WI38 (cell line): ENCODE measurements around the gene CFAP97D1.

ENCODE experiments used
- H3K4me3 ChIP-seq: 2 replicates; pipeline ENCODE4 v1.5.1; 2011; ENCODE audit warnings: low read depth, mild to moderate bottlenecking, control low read depth, low read length
- TF ChIP-seq, protein P1 (sequence below): IDR thresholded peaks from 2 replicates; pipeline ENCODE4 v1.5.1; 2012; ENCODE audit warnings: low read depth, mild to moderate bottlenecking, control low read depth, low read length

Gene CFAP97D1

GRCh38 chr17:43757171-43757660, 23.0 kb upstream of the CFAP97D1 start:
- TF ChIP-seq, protein P1, sequence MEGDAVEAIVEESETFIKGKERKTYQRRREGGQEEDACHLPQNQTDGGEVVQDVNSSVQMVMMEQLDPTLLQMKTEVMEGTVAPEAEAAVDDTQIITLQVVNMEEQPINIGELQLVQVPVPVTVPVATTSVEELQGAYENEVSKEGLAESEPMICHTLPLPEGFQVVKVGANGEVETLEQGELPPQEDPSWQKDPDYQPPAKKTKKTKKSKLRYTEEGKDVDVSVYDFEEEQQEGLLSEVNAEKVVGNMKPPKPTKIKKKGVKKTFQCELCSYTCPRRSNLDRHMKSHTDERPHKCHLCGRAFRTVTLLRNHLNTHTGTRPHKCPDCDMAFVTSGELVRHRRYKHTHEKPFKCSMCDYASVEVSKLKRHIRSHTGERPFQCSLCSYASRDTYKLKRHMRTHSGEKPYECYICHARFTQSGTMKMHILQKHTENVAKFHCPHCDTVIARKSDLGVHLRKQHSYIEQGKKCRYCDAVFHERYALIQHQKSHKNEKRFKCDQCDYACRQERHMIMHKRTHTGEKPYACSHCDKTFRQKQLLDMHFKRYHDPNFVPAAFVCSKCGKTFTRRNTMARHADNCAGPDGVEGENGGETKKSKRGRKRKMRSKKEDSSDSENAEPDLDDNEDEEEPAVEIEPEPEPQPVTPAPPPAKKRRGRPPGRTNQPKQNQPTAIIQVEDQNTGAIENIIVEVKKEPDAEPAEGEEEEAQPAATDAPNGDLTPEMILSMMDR: no peak
- H3K4me3 ChIP-seq: no peak overlapping the region

DNA sequence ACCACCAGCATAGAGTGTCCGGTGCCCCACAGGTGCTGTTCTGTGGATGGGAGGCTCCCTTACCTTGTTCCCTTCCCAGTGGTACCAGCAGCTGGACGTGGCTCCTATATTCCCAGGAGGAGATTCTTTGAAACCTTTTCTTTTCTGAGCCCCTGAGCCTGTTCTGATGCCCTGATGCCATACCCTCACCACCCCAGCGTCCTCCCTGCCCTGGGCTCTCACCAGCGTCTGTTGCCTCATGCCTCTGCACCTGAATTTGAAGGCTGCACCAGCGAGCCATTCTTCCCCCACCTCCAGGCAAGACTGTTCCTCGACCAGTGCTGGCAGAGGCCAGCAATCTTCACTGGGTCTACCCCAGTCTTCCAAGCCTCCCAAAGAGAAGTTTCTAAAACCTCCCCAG, 22.1 kb upstream of the CFAP97D1 start:
- no peak overlapping the region for H3K4me3 ChIP-seq
- TF ChIP-seq, protein P1: no peak

DNA sequence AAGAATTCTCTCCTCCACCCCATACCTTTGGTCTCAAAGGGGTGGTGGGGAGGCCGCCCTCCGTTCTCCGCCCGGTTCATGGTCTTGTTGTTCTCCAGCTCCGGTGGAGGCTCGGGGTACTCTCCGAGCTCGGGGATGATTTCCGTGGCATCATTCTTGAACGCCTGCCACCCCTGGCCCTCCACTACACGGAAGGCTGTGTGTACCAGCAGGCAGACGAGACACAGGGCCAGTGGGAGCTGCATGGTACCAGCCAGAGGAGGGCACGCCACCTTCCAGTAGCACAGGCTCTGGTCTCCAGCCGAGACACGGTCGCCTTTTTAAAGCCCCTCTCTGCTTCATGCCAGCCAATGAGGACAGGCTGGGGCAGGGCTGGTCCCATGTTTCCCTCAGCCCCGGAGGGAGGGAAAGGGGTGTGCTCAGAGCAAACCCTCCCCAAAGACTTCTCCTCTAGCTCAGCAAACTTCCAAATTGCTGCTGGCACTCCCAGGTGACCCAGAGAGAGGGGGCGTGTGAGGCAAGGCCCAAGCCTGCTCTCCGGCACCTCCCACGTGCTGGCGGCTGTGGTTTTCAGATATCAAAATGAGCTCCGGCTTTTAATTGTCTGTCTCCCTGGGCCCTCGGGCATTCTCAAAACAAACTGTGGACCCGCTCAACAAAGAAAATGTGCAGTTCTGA, 21.6 kb upstream of the CFAP97D1 start, which contains the start of gene SOST:
TSS of gene SOST (minus strand) at position 295 of the 678 bp plus-strand sequence. CDS start at position 245, 50 bp downstream.
- no peak within 1 kb of the TSS for H3K4me3 ChIP-seq
- TF ChIP-seq, protein P1: no peak

DNA sequence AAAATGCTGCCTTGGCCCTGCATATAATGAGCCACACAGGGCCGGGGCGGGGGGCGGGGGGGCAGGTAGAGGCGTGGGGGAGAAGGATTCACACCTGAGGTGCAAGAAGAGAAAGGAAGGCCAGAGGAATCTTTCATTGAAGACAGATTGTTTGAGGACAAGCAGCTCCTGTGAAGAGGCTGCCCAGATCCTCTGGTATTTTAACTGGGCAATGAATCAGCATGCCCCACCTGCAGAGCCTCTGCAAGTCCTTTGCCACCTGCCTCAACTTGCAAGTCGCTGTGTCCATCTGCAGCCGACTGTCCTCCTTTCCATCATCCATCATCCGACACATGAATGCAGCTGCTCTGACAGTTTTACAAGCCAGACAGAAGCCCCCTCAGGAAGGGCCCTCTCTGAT, 20.4 kb upstream of the CFAP97D1 start:
- TF ChIP-seq, protein P1: no peak
- no peak overlapping the region for H3K4me3 ChIP-seq

GRCh38 chr17:43760254-43760852, 19.9 kb upstream of the CFAP97D1 start:
- H3K4me3 ChIP-seq: no peak overlapping the region
- TF ChIP-seq, protein P1: peak; percentile 96

GRCh38 chr17:43766413-43767052, 13.7 kb upstream of the CFAP97D1 start:
- TF ChIP-seq, protein P1: peak; percentile 87
- no peak overlapping the region for H3K4me3 ChIP-seq

- TF ChIP-seq, protein P1: no peak
- H3K4me3 ChIP-seq: no peak overlapping the region
These were observed 13.1 kb upstream of the CFAP97D1 start for GRCh38 chr17:43767053-43767712.
